Limb (tissue), 2 donors: ENCODE results near the gene ZC3H4.
"Not testable (repeated sequence)": the region's sequence is repeated elsewhere in the genome, so short reads cannot be mapped to it uniquely, and the experiment has no call there.

ENCODE experiments used
- DNase-seq, 2 donors: peaks; one replicate each; pipeline ENCODE4 v3.0.0-alpha.2; 2016; ENCODE audit errors: extremely low spot score in 2 of 2

ZC3H4 gene

GRCh38 chr19:47084879-47085439 is 28.6 kb downstream of the ZC3H4 start:
- DNase-seq = no peak

GRCh38 chr19:47082493-47082892 is 31.1 kb downstream of the ZC3H4 start:
- no peak for DNase-seq

DNA sequence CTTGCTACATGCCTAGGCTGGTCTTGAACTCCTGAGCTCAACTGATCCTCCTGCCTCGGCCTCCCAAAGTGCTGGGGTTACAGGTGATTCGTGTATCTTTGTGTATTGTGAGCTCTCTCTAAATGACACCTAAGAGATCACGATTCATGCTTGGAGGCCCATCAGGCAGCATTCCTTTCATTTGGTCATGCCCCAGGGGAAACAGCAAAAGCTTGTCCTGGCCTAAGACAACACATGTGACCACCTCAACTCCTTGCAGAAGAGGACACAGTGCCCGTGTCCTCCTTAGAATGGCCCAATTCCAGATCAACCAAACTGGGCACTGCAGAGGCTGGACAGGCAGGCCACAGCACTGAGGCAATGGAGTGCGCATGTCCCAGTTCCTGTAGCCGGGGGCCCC is 32.5 kb downstream of the ZC3H4 start:
- DNase-seq = no peak

DNA sequence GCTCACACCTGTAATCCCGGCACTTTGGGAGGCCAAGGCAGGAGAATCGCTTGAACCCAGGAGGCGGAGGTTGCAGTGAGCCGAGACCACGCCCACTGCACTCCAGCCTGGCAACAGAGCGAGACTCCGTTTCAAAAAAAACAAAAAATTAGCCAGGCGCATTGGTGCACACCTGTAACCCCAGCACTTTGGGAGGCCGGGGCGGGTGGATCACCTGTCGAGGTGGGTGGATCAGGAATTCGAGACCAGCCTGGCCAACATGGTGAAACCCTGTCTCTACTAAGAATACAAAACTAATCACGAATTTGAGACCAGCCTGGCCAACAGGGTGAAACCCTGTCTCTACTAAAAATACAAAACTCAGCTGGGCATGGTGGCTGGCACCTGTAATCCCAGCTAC is 35.2 kb downstream of the ZC3H4 start:
- DNase-seq = not testable (repeated sequence)

- DNase-seq = no peak
Observed at GRCh38 chr19:47075941-47076340, 37.6 kb downstream of the ZC3H4 start.

- no peak for DNase-seq
Observed at GRCh38 chr19:47075179-47075810, 38.3 kb downstream of the ZC3H4 start.

DNA sequence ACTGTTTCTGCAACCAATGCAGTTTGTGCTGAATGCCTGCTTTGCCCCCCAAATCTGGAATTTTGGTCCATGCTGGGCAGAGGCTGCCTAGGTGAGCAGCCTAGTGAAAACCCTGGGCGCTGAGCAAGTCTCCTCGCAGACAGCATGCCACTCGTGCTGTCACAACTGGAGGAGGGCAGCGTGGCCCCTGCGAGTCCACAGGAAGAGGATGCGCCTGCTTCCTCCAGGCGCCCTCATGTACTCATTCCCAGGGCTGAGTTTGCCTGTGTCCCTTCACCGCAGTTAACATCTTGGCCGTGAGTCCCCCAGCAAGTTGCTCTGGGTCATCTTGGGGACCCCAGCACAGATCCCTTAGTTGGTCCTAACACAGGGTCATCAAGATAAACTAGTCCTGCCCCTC is 39.0 kb downstream of the ZC3H4 start:
- no peak for DNase-seq

DNA sequence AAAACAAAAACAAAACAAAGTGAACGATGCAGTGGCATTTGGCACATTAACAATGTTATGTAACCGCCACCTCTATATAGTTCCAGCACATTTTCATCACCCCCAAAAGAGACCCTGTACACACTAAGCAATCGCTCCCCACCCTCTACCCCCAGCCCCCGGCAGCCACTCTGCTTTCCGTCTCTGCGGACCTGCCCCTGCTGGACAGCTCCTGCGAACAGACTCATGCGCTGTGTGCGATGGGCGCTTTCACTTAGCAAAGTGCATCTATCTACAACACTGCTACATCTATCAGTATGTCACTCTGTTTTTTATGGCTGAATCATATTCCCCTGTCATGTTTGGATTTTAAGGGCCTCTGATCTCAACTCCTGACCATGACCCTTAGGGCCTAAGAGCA is 40.0 kb downstream of the ZC3H4 start:
- DNase-seq = no peak

GRCh38 chr19:47072323-47072722 is 41.3 kb downstream of the ZC3H4 start:
- no peak for DNase-seq

- no peak for DNase-seq
Observed at GRCh38 chr19:47071731-47072130, 41.8 kb downstream of the ZC3H4 start.

GRCh38 chr19:47070756-47071155 is 42.8 kb downstream of the ZC3H4 start:
- DNase-seq = no peak

DNA sequence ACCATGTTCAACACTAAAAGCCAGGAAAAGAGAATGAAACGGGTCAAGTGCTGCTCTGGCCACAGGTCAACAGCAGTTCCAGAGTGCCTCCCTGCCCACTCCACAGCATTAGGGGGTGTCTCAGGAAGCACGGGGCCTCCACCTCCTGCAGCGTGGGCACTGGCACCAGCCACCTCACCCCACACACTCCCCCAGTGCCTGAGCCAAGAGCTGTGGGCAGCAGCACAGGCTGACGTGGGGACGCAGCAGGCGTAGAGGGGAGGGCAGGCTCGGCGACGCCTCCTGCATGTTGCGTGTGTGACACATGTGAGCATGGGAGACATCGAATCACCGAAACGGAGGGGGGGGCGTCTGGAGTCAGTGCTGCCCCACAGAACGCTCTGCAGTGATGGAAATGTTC is 43.8 kb downstream of the ZC3H4 start:
- DNase-seq = no peak

GRCh38 chr19:47068876-47069406 is 44.6 kb downstream of the ZC3H4 start:
- no peak for DNase-seq

GRCh38 chr19:47068246-47068645 is 45.3 kb downstream of the ZC3H4 start:
- no peak for DNase-seq

- DNase-seq = no peak
Observed at GRCh38 chr19:47067215-47067847, 46.2 kb downstream of the ZC3H4 start.

- no peak for DNase-seq
Observed at GRCh38 chr19:47066376-47067214, 47.0 kb downstream of the ZC3H4 start.

DNA sequence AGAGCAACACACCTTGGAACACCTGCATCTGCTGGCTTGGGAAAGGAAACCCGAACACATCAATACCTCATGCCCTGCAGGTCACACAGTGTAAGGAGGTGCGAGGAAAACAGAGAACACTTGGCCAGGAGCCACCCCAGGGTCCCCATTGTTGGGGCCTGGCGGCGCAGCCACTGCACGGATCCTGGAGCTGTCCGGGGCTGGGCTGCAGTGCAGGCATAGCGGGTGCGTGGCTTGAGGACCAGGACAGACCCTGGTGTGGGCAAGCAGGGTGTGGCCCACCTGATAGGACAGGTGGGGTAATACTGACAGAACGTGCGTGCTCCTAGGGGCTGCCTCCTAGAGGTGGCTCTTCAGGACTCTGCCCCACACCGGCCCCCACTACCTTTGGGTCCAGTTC is 48.3 kb downstream of the ZC3H4 start:
- DNase-seq = no peak

- no peak for DNase-seq
Observed at GRCh38 chr19:47063874-47064273, 49.7 kb downstream of the ZC3H4 start.

DNA sequence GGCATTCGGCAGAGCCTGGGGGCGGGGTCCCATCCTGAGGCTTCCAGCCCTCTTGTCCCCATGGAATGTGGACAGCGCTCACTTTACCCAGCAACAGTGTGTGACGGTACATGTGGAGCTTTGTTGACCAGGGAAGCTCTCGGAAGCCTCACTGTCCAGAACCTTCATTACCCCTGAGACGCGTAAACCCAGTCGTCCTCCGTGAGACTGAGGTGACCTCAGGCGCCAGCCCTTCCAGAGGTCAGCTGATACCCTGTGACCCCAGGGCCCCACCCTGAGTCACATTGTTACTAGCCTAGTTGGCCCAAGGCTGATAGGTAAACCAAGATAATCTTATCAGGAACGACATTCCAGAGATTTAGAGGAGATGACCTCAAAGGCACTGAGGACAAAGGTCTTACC is 55.0 kb downstream of the ZC3H4 start:
- no peak for DNase-seq

- DNase-seq = no peak
Observed at GRCh38 chr19:47057328-47057727, 56.2 kb downstream of the ZC3H4 start.

DNA sequence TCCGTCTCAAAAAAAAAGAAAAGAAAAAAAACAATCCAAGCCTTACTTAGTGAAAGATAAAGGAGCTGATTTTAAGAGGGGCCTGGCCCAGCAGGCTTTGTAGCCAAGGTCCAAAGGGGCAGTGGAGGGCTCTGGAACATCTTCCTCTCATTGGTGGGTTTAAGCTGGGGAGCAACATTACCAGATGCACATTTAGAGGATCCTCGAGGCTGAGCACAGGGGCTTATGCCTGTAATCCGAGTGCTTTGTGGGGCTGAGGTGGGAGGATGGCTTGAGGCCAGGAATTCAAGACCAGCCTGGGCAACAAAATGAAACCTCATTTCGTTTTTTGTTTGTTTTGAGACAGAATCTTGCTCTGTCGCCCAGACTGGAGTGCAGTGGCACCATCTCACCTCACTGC is 57.2 kb downstream of the ZC3H4 start:
- DNase-seq = no peak

GRCh38 chr19:47050562-47050961 is 63.0 kb downstream of the ZC3H4 start:
- not testable (repeated sequence) for DNase-seq
